HG03432 (cell line): ENCODE results near the gene RIC1.
"Not testable (repeated sequence)": the region's sequence is repeated elsewhere in the genome, so short reads cannot be mapped to it uniquely, and the experiment has no call there.

Source experiments
- ATAC-seq: cut with Tn5 transposase; IDR thresholded peaks from one replicate; pipeline ENCODE4 v1.9.1; 2021; ENCODE audit warnings: mild to moderate bottlenecking, moderate library complexity; ENCODE audit not compliant: unreplicated experiment

The RIC1 gene

DNA sequence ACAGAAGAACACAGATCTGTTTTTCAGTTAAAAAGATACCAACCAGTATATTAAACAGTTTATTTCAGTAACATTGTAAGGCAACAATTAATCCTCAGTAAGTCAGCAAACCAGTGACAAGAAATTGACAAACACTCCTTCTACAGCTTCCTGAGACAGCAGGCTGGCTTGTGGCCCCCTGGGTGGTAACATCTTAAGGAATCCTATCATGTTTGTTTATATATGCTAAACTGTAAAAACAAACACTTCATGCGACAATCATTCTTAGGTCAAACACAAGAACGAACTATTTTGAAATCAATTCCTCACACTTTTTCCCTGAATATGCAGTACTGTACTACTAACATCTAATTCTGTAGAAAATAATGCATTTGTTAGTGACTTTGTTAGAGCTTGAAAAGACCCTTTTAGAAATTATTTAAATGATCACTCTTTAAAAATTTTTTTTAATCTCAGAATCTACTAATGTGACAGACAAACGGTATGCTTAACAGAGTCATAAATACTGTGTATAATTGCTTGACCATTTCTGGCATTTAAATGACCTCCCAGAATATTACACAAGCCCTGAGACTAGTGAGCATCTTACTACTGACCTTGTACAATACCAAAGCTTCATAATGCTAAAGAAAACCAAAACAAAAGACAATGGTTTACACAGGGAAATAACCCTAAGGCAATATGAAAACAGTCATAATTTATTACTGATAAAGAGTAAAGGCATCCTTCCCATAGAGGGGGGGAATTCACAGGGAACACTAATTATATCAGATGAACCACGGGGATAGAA is 155.8 kb downstream of the RIC1 start:
- no peak for ATAC-seq

DNA sequence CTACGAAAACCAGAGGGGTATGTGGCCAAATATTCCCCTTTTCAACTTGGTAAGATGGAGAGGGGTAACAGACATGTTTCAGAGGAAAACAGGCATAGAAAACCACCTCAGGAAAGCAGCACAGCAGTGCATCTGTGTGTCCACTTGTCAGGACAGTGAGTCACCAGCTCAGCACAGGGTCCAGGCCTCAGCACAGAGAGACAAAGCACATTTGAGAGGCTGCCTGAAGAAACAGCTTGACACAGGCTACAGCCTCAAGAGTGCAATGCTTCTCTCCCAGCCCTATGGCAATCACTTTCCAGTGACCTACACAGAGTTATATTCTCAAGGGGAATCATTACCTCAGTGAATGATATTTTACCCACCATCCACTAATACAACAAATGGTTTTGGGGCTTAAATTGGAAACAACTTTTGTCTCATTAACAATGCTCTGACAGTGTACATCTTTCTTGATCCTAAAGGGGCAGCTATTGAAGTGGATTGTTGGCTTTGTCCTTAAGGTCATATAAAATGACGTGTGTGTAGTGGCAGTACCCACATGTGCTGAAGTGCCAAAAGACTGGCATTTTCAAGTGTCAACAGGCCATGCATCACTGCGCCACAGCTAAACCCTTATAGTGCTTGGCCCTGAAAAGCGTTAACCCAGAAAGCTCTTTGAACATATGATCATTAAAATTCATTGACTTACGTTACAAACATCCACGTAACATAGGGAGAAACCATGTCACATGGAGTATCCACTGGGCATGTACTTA is 157.6 kb downstream of the RIC1 start:
- no peak for ATAC-seq

DNA sequence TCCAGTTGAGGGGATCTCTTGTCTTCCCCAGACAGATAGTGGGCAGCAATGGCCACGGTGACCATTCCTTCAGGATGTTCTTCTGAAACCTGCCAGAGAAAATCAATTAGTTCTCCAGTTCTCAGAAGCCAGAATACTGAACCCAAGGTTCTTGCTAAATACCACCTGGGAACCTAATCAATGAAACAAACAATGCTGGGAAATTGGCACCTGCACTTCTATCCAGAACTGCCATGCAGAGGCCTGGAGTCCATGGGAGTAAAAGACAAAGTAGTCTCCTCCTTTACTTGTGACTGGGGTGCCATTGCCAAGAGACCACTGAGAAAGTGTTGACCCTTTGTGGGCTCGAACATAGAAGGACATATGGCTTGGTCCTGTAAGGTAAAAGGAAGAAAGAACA is 158.3 kb downstream of the RIC1 start:
- ATAC-seq, result no peak

DNA sequence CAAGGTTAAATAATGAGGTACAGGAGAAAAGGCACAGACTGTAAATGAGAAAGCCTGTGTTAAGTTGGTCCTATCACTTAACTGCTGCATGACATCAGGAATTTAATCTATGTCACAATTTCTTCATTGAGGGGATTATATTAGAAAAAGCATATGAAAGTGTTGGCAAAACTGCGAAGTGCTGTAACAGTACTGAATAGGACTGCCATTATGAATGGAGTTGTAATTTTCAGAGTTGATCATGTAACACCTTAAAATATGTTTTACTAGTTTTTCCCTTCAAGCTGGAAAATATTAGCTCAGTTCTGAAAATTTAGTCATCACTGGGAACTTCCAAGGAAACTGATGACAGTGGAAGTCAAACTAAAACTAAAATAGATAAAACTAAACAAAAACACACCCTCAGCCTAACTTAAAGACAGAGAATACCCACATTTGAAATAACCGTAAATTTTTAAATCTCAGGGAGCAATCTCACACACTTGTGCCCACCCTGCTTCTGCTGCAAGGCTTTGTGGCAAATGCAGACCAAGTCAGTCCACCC is 158.9 kb downstream of the RIC1 start:
- ATAC-seq, result no peak

DNA sequence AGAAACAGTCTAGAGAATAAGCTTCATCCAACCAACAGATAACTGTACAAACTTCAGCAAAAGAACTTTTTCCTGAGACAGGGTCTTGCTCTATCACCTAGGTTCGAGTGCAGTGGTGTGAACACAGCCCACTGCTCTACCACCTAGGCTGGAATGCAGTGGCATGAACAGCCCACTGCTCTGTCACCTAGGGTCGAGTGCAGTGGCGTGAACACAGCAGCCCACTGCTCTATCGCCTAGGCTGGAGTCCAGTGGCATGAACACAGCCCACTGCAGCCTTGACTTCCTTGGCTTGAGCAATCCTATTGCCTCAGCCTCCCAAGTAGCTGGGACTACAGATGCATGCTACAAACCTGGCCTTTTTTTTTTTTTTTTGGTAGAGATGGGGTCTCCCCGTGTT is 160.6 kb downstream of the RIC1 start:
- ATAC-seq, result no peak

DNA sequence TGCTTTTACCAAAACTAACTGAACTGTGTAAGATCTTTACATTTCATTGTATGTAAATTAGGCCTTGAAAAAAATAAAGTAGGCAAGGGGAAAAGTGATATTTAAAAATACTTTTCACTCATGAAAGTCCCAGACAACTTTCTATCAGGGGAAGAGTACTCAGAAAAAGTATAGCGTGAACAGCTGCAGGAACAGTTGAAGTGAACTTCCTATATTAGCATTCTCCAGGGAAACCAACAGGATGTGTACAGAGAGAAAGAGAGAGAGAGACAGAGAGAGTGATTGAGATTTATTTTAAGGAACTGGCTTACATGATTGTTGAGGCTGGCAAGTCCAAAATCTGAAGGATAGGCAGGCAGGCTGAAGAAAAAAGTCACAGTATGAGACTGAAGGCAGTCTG is 162.0 kb downstream of the RIC1 start:
- ATAC-seq, result no peak

DNA sequence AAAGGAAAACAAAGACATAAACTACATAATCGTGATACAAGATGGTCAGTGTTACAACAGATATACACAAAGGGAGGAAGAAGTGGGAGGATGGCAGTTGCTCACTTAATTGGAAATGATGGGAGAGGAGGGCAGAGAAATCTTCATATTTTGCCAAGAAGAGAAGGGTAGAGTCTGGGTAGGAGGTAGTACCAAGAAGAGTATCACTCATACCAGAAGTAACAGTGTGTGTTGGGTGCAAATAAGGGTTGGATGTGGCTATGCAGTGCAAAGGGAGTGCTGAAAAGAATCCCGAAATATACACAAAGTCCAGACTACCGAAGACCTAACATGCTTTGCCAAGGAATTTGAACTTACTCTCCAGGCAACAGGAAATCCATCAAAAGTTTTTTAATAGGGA is 163.0 kb downstream of the RIC1 start:
- no peak for ATAC-seq

DNA sequence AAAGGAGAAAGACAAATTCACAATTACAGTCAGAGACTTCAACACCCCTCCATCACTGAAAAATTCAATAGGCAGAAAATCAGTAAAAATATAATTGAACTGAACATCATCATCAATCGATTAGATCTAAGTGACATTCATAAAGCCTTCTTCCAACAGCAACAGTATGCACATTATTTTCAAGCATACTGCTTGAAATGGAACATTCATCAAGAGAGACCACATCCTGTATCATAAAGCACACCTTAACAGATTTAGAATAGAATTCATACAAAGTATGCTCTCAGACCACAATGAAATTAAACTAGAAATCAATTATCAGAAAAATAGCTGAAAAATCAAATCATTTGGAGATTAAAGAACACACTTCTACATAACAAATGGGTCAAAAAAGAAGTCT is 164.9 kb downstream of the RIC1 start:
- no peak for ATAC-seq

DNA sequence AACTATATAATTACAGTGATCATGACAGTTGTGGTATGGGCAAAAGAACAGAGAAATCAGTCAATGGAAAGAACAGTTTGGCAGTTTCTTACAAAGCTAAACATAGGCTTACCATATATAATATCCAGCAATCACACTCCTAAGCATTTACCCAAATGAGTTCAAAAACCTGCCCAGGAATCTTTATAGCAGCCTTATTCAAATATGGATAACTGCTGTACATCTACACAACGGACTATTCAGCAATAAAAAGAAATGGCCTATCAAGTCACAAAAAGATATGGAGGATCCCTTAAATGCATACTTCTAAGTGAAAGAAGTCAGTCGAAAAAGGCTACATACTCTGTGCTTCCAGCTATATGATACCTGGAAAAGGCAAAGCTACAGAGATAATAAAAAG is 167.4 kb downstream of the RIC1 start:
- ATAC-seq, result no peak

DNA sequence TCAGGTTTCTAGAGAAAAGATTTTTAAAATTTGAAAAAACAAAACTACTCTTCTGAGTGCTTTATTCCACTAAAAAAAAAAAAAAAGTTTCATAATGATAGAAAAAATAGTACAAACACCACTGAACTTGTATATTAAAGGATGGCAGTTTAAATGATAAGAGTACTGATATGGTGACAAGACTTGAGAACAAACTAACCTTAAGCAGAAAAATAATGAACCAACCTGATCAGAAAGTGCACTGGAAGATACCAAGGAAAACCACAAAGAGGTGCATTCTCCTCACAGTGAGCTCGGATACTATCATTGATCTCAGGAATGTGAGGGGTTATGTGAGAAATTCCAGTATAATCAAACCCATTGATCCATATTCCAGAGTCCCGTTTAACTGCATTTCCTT is 169.7 kb downstream of the RIC1 start:
- no peak for ATAC-seq

DNA sequence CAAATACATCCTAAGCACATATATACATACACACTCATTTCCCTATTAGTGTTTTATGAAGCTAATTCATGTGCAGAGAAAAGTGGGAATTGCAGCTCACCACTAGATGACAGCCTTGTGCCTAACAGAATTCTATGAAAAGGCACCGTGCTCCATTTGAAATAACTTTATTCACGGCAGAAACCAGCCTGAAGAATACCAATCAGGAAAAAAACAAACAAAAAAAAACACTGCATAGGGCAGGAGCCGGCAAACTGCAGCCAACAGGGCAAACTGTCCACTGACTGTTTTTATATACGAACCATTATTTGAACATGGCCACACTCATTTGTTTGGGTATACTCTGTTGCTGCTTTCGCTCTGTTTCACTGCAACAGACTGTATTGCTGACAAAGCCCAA is 170.4 kb downstream of the RIC1 start:
- ATAC-seq, result no peak

DNA sequence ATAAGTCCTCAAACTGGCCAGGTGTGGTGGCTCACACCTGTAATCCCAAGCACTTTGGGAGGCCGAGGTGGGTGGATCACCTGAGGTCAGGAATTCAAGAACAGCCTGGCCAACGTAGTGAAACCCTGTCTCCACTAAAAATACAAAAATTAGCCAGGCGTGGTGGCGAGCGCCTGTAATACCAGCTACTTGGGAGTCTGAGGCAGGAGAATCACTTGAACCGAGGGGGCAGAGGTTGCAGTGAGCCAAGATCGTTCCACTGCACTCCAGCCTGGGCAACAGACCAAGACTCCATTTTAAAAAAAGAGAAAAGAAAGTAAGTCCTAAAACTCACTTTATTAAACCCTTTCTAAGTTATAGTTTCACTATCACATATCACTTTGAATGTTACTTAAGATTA is 171.5 kb downstream of the RIC1 start:
- ATAC-seq, result not testable (repeated sequence)

DNA sequence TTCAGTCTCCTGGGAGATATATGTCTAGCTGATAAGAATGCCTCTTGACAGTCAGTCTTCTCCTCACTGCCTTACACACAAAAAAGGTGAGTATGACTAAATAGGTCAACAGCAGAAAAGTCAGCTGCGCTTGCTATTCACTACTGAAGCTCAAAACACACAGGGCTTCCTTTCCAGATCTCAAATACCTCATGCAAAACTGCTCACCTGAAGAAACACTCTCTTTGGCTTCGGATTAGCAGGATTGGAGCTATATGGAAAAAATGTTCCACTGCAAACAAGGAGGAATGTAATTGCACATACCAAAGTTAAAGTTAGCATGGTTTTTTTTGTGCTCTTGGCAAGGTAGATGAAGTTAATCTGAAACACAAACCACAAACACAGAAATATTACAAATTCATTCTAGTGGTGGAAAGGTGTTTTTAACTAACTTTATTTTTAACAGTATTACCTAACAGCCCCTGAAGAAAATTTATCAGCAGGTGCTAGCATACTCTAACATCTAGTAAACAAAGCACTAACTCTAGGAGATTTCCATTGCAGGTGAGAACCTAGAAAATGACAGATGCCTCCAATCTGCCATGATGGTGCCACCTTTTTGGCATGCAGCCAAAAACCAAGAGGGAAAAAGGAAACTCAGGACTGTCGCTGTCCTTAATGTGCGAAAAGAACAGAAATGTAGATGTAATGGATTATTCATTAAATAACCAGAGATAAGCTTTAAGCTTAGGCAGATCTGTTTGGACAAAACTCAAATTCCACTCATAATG is 172.2 kb downstream of the RIC1 start:
- no peak for ATAC-seq

DNA sequence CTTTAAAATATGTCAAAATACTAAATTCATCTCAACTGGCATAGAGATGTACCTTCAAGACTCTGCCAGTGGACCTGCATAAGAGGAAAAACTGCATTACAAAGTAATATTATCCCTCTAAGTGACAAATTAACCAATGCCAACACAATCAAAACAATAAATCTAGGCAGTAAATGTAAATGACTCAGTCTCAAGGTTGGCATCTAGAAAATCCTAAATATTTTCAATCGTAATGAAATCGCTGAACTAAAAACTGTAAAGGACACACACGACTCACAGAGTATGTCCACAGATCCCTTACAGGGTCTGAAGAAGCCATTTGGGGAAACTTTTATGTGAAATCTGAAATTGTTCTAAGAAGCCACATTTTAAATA is 172.8 kb downstream of the RIC1 start:
- ATAC-seq, result no peak

DNA sequence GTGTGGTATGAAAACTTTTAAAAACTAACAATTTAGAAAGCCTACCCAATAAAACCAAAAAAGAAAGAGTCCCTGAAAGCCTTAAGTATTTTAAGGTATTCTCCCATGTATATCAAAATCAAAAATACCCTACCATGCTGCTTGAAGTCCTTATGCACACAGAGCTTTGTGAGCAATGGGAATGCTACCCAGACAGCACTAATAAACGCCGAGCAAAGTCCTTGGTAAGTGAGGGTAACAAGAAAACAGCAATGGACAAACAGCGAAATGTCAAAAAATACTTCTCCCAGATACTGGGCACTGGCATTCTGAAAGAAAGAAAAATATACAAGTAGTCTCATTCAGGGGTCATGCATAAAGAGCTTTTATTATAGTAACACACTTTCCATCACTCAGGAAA is 176.6 kb downstream of the RIC1 start:
- ATAC-seq, result no peak

DNA sequence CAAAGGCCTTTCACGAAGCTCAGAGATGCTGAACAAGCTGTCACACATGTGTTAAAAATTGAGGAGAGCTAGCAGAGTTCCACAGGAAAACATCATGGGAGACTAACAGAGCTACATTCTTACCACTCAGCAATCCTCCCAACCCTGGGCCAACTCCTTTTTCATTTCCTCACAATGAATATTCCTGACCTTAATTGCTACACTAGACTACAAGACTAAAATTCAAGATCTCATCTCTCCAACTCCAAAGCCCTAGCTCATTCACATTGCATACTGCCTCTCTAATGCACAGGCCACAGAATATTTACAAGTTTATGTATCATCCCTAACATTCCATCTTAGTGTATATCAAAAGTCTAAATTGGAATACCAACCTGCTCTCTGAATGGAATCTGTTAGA is 182.8 kb downstream of the RIC1 start:
- ATAC-seq, result no peak

DNA sequence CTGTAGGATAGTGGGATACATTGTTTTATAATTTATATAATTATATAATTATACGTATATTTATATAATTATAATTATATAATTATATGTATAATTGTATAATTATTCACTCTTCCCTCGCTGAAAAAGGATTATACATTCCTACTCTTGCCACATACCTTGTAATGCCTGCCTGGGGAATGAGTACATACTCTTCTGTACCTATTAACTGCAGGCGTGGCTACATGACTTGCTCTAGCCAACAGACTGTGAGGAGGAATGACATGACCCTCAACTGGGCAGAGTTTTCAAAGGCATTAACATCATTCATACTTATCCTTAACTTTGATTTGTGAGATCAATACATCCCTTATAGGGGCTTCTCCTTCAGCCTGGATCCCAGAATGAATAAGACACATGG is 184.9 kb downstream of the RIC1 start:
- ATAC-seq, result no peak

DNA sequence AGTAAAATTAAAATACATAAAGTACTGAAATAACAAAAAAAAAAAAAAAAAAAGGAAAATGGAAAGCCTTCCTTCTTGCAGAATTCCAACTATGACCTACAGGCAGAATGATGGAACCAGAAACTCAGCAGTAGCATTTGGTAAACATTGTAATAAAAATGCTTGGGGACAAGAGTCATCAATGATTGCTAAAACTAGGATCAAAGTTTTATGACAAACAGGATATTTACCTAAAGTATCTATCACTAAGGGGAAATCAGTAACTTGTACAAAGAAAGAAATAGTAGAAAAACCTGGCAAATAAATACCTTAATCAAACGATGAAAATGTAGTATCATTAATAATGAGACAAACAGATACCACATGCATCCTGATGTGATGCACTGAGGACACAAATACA is 186.6 kb downstream of the RIC1 start:
- ATAC-seq, result no peak

DNA sequence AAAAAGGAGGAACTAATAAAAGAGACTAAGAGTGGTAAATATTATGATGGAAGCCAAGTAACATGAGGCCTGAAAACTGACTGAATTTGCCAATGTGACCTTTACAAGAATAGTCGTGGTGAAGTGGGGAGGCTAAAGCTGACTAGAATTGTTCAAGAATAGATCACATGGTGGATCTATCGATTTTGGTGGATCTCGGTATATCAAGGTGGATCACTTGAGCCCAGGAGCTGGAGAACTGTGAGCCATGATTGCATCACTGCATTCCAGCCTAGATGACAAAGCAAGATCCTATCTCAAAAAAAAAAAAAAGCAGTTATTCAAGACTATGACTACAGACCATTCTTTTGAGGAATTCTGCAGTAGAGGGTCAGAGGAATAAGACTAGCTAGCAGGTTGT is 189.0 kb downstream of the RIC1 start:
- ATAC-seq, result no peak

DNA sequence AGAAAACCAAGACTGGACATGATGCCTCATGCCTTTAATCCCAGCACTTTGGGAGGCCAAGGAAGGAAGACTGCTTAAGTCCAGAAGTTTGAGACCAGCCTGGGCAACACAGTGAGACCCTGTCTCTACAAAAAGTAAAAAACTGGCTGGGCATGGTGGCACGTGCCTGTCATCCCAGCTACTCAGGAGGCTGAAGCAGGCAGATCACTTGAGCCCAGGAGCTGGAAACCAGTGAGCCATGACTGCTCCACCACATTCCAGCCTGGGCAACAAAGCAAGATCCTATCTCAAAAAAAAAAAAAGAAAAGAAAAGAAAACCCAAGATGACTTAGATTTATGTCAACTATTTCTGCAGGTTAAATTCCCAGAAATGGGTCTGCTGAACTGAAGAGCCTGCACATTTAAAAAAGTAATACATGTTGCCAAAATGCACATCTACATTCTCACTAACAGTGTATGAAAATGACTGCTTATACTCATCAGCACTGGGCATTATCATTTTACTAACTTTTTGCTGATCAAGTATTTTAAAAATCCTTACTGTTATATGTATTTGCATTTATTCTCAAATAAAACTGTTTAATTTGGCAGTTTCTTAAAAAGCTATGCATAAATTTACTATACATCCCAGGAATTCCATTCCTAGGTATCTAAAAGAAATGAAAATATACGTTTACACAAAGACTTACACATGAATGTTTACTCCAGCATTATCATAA is 189.7 kb downstream of the RIC1 start:
- no peak for ATAC-seq

DNA sequence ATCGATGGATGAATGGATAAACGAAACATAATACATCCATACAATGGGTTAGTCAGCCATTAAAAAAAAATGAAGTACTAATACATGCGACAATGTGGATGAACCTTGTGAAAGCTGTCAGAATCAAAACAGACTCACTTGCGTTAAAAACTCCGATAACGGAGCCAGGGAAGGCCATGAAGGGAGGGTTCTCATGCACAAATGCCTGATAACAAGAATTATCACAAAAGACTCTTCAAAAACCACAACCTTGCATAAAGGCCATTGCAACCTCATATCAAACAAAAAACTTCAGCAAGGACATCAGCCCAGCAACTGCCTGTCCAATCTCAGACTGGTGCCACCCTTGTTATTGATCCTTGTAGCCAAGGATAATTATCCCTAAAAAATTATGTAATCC is 190.3 kb downstream of the RIC1 start:
- no peak for ATAC-seq
